ENCODE measurements around the gene HMGA1. TPM values are rescaled to one million over a fixed set of nuclear protein-coding genes. Genes with fewer than 3 reads are reported as not detected.
"Not testable (repeated sequence)": the region's sequence is repeated elsewhere in the genome, so short reads cannot be mapped to it uniquely, and the experiment has no call there.

Gene HMGA1
- total and polyA plus RNA-seq, 2 experiments from 2014 or later = 243 to 332 TPM

DNA sequence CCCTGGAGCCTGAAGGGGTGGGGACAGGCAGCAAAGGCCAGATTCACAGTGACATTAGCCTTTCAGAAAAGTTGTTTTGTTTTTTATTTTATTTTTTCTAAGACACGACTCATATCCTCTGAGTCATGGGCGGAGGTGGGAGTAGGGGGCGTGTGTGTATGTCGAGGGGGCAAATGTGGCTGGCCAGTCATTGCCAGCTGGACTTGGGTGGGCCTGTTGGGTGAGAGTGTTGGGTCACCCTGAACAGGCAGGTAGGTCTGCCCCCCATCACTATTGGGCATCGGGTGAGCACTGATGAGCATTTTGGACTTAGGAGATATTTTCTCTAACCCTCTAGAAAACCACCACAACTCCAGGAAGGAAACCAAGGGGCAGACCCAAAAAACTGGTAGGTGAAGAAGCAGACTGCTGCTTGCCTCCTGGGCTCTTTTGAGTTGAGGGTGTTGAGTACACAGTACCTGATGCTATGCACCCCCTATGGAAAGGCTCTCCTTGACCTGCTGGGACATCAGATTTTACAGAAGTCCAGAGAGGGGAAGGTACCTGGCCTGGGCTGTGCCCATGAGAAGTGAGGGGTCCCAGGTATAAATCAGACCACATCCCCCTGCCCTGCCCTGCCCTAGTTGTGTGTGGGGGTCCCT, 6.6 kb downstream of the HMGA1 start:
- DNase-seq = peak; percentile 69
- TF ChIP-seq EZH2phosphoT487 (IDR thresholded peaks at IDR 0.05; ENCODE audit: insufficient read depth, low read depth) (no peak), EZH2 (IDR thresholded peaks at IDR 0.05; ENCODE audit: insufficient read depth, poor library complexity, severe bottlenecking) (no peak)
- no peaks in the 10 kb centered on the region for H3K9me3 ChIP-seq (ENCODE audit: low read depth)
- H3K4me2 ChIP-seq (ENCODE audit: unreplicated experiment) = peak overlapping the region; percentile 48
- no peaks in the 10 kb centered on the region for H4K20me1 ChIP-seq (ENCODE audit: insufficient read depth)
- in situ Hi-C loops (cut with MboI) = no loop called here
- H3K27ac ChIP-seq = peak overlapping the region; percentile 82
- peaks cover 33% of the 10 kb centered on the region for H3F3A ChIP-seq (ENCODE audit: insufficient read depth)
- H3K79me2 ChIP-seq (ENCODE audit: insufficient read depth) = peaks cover 33% of the 10 kb centered on the region
- no peak overlapping the region for H3K4me3 ChIP-seq
- peak overlapping the region; percentile 31 for H3K9ac ChIP-seq
- 14 to 20% methylated on average over 5 of the region's 5 CpGs for WGBS, 2 experiments (ENCODE audit: low coverage in 1 of 2, low lambda C conversion rate in 2 of 2, missing lambda C conversion rate in 2 of 2)
- H2AFZ ChIP-seq = no peak overlapping the region; the same call in 1 of the 2 replicates
- no peaks in the 10 kb centered on the region for H3K27me3 ChIP-seq (replicated peaks; ENCODE audit: insufficient read depth)
- no peaks in the 10 kb centered on the region for H3K9me2 ChIP-seq (ENCODE audit: insufficient read depth)
- peaks cover 50% of the 10 kb centered on the region for H3K4me1 ChIP-seq (ENCODE audit: insufficient read depth)
- H3K36me3 ChIP-seq (ENCODE audit: low read depth) = peaks cover 6% of the 10 kb centered on the region; the same call in 1 of the 2 replicates

- peaks cover 24% of the 10 kb centered on the region for H3K79me2 ChIP-seq (ENCODE audit: insufficient read depth)
- no peaks in the 10 kb centered on the region for H3K9me3 ChIP-seq (ENCODE audit: low read depth)
- peak overlapping the region; percentile 82 for H3K27ac ChIP-seq
- H2AFZ ChIP-seq = no peak overlapping the region
- H3K4me1 ChIP-seq (ENCODE audit: insufficient read depth) = peaks cover 42% of the 10 kb centered on the region
- peaks cover 30% of the 10 kb centered on the region for H3F3A ChIP-seq (ENCODE audit: insufficient read depth)
- peak; percentile 99 for DNase-seq
- peaks cover 6% of the 10 kb centered on the region; the same call in 1 of the 2 replicates for H3K36me3 ChIP-seq (ENCODE audit: low read depth)
- no peaks in the 10 kb centered on the region for H4K20me1 ChIP-seq (ENCODE audit: insufficient read depth)
- H3K4me2 ChIP-seq (ENCODE audit: unreplicated experiment) = peak overlapping the region; percentile 76
- TF ChIP-seq EZH2phosphoT487 (IDR thresholded peaks at IDR 0.05; ENCODE audit: insufficient read depth, low read depth) (no peak), EZH2 (IDR thresholded peaks at IDR 0.05; ENCODE audit: insufficient read depth, poor library complexity, severe bottlenecking) (no peak)
- H3K9me2 ChIP-seq (ENCODE audit: insufficient read depth) = no peaks in the 10 kb centered on the region
- peak overlapping the region; percentile 45 for H3K4me3 ChIP-seq
- no peaks in the 10 kb centered on the region for H3K27me3 ChIP-seq (replicated peaks; ENCODE audit: insufficient read depth)
- in situ Hi-C loops (cut with MboI) = no loop called here
- H3K9ac ChIP-seq = peak overlapping the region; percentile 65
- WGBS, 2 experiments (ENCODE audit: low coverage in 1 of 2, low lambda C conversion rate in 2 of 2, missing lambda C conversion rate in 2 of 2) = 12 to 19% methylated on average over 11 to 19 of the region's 19 CpGs
Measured at GRCh38 chr6:34243901-34244884, 7.5 kb downstream of the HMGA1 start.

- H3K9ac ChIP-seq; H4K20me1 ChIP-seq (ENCODE audit: insufficient read depth); H3K27me3 ChIP-seq (replicated peaks; ENCODE audit: insufficient read depth); H3K9me2 ChIP-seq (ENCODE audit: insufficient read depth); H2AFZ ChIP-seq; H3K4me3 ChIP-seq; in situ Hi-C loops (cut with MboI); H3K9me3 ChIP-seq (ENCODE audit: low read depth); DNase-seq; H3K36me3 ChIP-seq (ENCODE audit: low read depth): not testable (repeated sequence)
- Histone ChIP-seq H3K79me2 (ENCODE audit: insufficient read depth) (peaks cover 22% of the 10 kb centered on the region), H3K4me1 (ENCODE audit: insufficient read depth) (peaks cover 38% of the 10 kb centered on the region), H3K27ac (peak overlapping the region; percentile 82; the same call in 1 of the 2 replicates), H3F3A (ENCODE audit: insufficient read depth) (peaks cover 30% of the 10 kb centered on the region), H3K4me2 (ENCODE audit: unreplicated experiment) (peak overlapping the region; percentile 24)
- 72 to 78% methylated on average over 11 to 13 of the region's 13 CpGs for WGBS, 2 experiments (ENCODE audit: low coverage in 1 of 2, low lambda C conversion rate in 2 of 2, missing lambda C conversion rate in 2 of 2)
Measured at GRCh38 chr6:34245032-34245760, 8.5 kb downstream of the HMGA1 start.

GRCh38 chr6:34245761-34246140, 9.1 kb downstream of the HMGA1 start:
- H3K9me2 ChIP-seq (ENCODE audit: insufficient read depth); H3K9ac ChIP-seq; H4K20me1 ChIP-seq (ENCODE audit: insufficient read depth); H3K36me3 ChIP-seq (ENCODE audit: low read depth); H3K27me3 ChIP-seq (replicated peaks; ENCODE audit: insufficient read depth); H3K4me3 ChIP-seq; H3K9me3 ChIP-seq (ENCODE audit: low read depth); H2AFZ ChIP-seq; H3K4me2 ChIP-seq (ENCODE audit: unreplicated experiment); DNase-seq; in situ Hi-C loops (cut with MboI): not testable (repeated sequence)
- H3K27ac ChIP-seq = 0 out of 2 replicates have a peak overlapping the region, but pooled peaks have one; percentile 30
- WGBS, 2 experiments (ENCODE audit: low coverage in 1 of 2, low lambda C conversion rate in 2 of 2, missing lambda C conversion rate in 2 of 2) = 73 to 77% methylated on average over 5 to 7 of the region's 7 CpGs
- peaks cover 22% of the 10 kb centered on the region for H3K79me2 ChIP-seq (ENCODE audit: insufficient read depth)
- H3K4me1 ChIP-seq (ENCODE audit: insufficient read depth) = peaks cover 38% of the 10 kb centered on the region
- H3F3A ChIP-seq (ENCODE audit: insufficient read depth) = peaks cover 30% of the 10 kb centered on the region
